ENCODE measurements around the gene APOA1.

GRCh38 chr11:116847612-116848011 is 10.2 kb upstream of the APOA1 start:
- no peak for TF ChIP-seq CTCF (IDR thresholded peaks at IDR 0.05)
- no peak for TF ChIP-seq POLR2A (IDR thresholded peaks at IDR 0.05; ENCODE audit: low read depth)

All from esophagus muscularis mucosa (tissue), 3 donors.